ENCODE data around the gene LLPH. TPM values are rescaled to one million over a fixed set of nuclear protein-coding genes. Genes with fewer than 3 reads are reported as not detected.

LLPH gene
- total and polyA plus RNA-seq, 2 of the 13 experiments (the other 11 are each of a cell fraction or from before 2014, with no cell fraction given): 4.2 to 25.6 TPM

- TF ChIP-seq, protein P1, sequence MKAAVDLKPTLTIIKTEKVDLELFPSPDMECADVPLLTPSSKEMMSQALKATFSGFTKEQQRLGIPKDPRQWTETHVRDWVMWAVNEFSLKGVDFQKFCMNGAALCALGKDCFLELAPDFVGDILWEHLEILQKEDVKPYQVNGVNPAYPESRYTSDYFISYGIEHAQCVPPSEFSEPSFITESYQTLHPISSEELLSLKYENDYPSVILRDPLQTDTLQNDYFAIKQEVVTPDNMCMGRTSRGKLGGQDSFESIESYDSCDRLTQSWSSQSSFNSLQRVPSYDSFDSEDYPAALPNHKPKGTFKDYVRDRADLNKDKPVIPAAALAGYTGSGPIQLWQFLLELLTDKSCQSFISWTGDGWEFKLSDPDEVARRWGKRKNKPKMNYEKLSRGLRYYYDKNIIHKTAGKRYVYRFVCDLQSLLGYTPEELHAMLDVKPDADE (CRISPR knock-in tag; IDR thresholded peaks at IDR 0.05): no peak
- TF ChIP-seq ADNP (CRISPR knock-in tag; IDR thresholded peaks at IDR 0.05) (no peak), MLLT10 (CRISPR knock-in tag; IDR thresholded peaks at IDR 0.05) (no peak), ZNF558 (CRISPR knock-in tag; IDR thresholded peaks at IDR 0.05; ENCODE audit: borderline replicate concordance) (no peak), HDAC2 (CRISPR knock-in tag; IDR thresholded peaks at IDR 0.05) (peak; percentile 72), ZMAT3 (CRISPR knock-in tag; conservative IDR thresholded peaks at IDR 0.05) (0 out of 2 replicates have a peak, but pooled peaks have one; percentile 17), MEIS1 (CRISPR knock-in tag; IDR thresholded peaks at IDR 0.05; ENCODE audit: borderline replicate concordance) (no peak), ARID2 (CRISPR knock-in tag; IDR thresholded peaks at IDR 0.05; ENCODE audit: borderline replicate concordance) (no peak), ZNF549 (CRISPR knock-in tag; IDR thresholded peaks at IDR 0.05) (no peak), ZNF563 (CRISPR knock-in tag; IDR thresholded peaks at IDR 0.05) (no peak), ARNT (IDR thresholded peaks at IDR 0.05) (no peak), HCFC1 (IDR thresholded peaks at IDR 0.05; ENCODE audit: low read depth, low read length) (peak; percentile 51; the same call in 1 of the 2 replicates), RCOR2 (CRISPR knock-in tag; IDR thresholded peaks at IDR 0.05) (no peak), TBX2 (CRISPR knock-in tag; IDR thresholded peaks at IDR 0.05; ENCODE audit: borderline replicate concordance) (peak; percentile 81), ZNF282 (IDR thresholded peaks at IDR 0.05; ENCODE audit: partially characterized antibody) (no peak), ZNF331 (CRISPR knock-in tag; IDR thresholded peaks at IDR 0.05) (no peak; the same call in 1 of the 2 replicates), ZNF468 (CRISPR knock-in tag; IDR thresholded peaks at IDR 0.05) (no peak), PRDM10 (CRISPR knock-in tag; IDR thresholded peaks at IDR 0.05; ENCODE audit: low read depth) (peak; percentile 25; the same call in 1 of the 2 replicates), ZFP36L2 (CRISPR knock-in tag; IDR thresholded peaks at IDR 0.05) (no peak), HMG20A (CRISPR knock-in tag; IDR thresholded peaks at IDR 0.05; ENCODE audit: borderline replicate concordance) (no peak), THAP11 (CRISPR knock-in tag; IDR thresholded peaks at IDR 0.05) (peak; percentile 91)
- TF ChIP-seq, protein P2, sequence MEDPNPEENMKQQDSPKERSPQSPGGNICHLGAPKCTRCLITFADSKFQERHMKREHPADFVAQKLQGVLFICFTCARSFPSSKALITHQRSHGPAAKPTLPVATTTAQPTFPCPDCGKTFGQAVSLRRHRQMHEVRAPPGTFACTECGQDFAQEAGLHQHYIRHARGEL (CRISPR knock-in tag; IDR thresholded peaks at IDR 0.05): no peak
- TF ChIP-seq, protein P3, sequence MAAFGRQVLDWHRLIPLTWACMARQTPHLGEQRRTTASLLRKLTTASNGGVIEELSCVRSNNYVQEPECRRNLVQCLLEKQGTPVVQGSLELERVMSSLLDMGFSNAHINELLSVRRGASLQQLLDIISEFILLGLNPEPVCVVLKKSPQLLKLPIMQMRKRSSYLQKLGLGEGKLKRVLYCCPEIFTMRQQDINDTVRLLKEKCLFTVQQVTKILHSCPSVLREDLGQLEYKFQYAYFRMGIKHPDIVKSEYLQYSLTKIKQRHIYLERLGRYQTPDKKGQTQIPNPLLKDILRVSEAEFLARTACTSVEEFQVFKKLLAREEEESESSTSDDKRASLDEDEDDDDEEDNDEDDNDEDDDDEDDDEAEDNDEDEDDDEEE (CRISPR knock-in tag; IDR thresholded peaks at IDR 0.05): no peak
Measured at GRCh38 chr12:66130267-66131066, at the start of gene LLPH (continued).
